ENCODE measurements around the gene GPATCH2. TPM values are rescaled to one million over a fixed set of nuclear protein-coding genes. Genes with fewer than 3 reads are reported as not detected.

GPATCH2 gene
- total RNA-seq, 1 experiment from 2014 or later = 17.2 TPM

DNA sequence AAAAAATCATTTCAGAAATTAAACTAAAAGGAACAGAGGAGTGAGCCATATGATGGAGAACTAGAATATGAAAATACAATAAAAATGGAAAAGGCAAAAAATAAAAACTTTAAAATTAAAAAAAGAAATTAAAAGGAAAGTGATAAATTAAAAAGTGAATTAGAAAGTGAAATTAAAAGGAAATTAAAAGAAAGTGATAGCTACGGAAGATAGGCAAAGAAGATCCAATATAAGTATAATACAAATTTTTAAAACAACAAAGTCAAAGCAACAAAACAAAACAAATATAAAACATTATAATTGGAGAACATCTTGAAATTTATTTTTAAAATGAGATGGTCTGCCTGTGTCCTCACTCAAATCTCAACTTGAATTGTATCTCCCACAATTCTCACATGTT is 165.8 kb downstream of the GPATCH2 start:
- H3K9ac ChIP-seq (ENCODE audit: low read length) = no peak overlapping the region
- no peaks in the 10 kb centered on the region for H3K27me3 ChIP-seq (ENCODE audit: low read length)
- H3K9me2 ChIP-seq (replicated peaks; ENCODE audit: low read length) = no peaks in the 10 kb centered on the region
- TF ChIP-seq EZH2phosphoT487 (IDR thresholded peaks at IDR 0.05; ENCODE audit: borderline replicate concordance, low read length) (no peak), EZH2 (IDR thresholded peaks at IDR 0.05; ENCODE audit: low read length, unreplicated experiment) (no peak)
- TF ChIP-seq, protein P1, sequence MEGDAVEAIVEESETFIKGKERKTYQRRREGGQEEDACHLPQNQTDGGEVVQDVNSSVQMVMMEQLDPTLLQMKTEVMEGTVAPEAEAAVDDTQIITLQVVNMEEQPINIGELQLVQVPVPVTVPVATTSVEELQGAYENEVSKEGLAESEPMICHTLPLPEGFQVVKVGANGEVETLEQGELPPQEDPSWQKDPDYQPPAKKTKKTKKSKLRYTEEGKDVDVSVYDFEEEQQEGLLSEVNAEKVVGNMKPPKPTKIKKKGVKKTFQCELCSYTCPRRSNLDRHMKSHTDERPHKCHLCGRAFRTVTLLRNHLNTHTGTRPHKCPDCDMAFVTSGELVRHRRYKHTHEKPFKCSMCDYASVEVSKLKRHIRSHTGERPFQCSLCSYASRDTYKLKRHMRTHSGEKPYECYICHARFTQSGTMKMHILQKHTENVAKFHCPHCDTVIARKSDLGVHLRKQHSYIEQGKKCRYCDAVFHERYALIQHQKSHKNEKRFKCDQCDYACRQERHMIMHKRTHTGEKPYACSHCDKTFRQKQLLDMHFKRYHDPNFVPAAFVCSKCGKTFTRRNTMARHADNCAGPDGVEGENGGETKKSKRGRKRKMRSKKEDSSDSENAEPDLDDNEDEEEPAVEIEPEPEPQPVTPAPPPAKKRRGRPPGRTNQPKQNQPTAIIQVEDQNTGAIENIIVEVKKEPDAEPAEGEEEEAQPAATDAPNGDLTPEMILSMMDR (conservative IDR thresholded peaks at IDR 0.05; ENCODE audit: low read depth, low read length) = no peak
- H3K4me2 ChIP-seq (ENCODE audit: low read length) = no peak overlapping the region
- H3K36me3 ChIP-seq (ENCODE audit: low read depth, low read length) = peaks cover 6% of the 10 kb centered on the region; the same call in 1 of the 2 replicates
- H3F3A ChIP-seq (ENCODE audit: low read length, unreplicated experiment) = no peaks in the 10 kb centered on the region
- CTCF ChIA-PET = no interaction called here
- ATAC-seq (no peak), DNase-seq (no peak)
- no TSS peak for BruUV-seq (replicated peaks)
- peaks cover 7% of the 10 kb centered on the region; the same call in 1 of the 2 replicates for H3K9me3 ChIP-seq (ENCODE audit: low read length)
- H3K27ac ChIP-seq (ENCODE audit: low read length) = no peak overlapping the region
- intact Hi-C loops (cut with micrococcal nuclease) = loop anchor here (5.0 kb wide), 1 partner anchor 53 kb away; no protein-coding TSS in a partner anchor
- POLR2A ChIA-PET (ENCODE audit: unreplicated experiment) = no interaction called here
- no peaks in the 10 kb centered on the region for H3K79me2 ChIP-seq (ENCODE audit: low read length)
- no peak overlapping the region for H2AFZ ChIP-seq (ENCODE audit: low read length)
- no peak overlapping the region for H3K4me3 ChIP-seq (ENCODE audit: low read length)
- no peaks in the 10 kb centered on the region for H4K20me1 ChIP-seq (ENCODE audit: low read length)
- peaks cover 10% of the 10 kb centered on the region for H3K4me1 ChIP-seq (ENCODE audit: insufficient read depth, low read length)

GRCh38 chr1:217462666-217463065 is 168.2 kb downstream of the GPATCH2 start:
- intact Hi-C loops (cut with micrococcal nuclease) = loop anchor here (2.0 kb wide), 1 partner anchor 16 kb away; no protein-coding TSS in a partner anchor
- BruUV-seq (replicated peaks) = no TSS peak
- peaks cover 7% of the 10 kb centered on the region; the same call in 1 of the 2 replicates for H3K9me3 ChIP-seq (ENCODE audit: low read length)
- H3K9me2 ChIP-seq (replicated peaks; ENCODE audit: low read length) = no peaks in the 10 kb centered on the region
- no peaks in the 10 kb centered on the region for H4K20me1 ChIP-seq (ENCODE audit: low read length)
- H3K27ac ChIP-seq (ENCODE audit: low read length) = no peak overlapping the region
- ATAC-seq (no peak), DNase-seq (no peak)
- peaks cover 6% of the 10 kb centered on the region; the same call in 1 of the 2 replicates for H3K36me3 ChIP-seq (ENCODE audit: low read depth, low read length)
- TF ChIP-seq, protein P1 (conservative IDR thresholded peaks at IDR 0.05; ENCODE audit: low read depth, low read length) = no peak
- TF ChIP-seq EZH2phosphoT487 (IDR thresholded peaks at IDR 0.05; ENCODE audit: borderline replicate concordance, low read length) = no peak
- no peak for TF ChIP-seq EZH2 (IDR thresholded peaks at IDR 0.05; ENCODE audit: low read length, unreplicated experiment)
- no peak overlapping the region for H3K9ac ChIP-seq (ENCODE audit: low read length)
- H3K4me3 ChIP-seq (ENCODE audit: low read length) = no peak overlapping the region
- ChIA-PET CTCF (no interaction called here), POLR2A (ENCODE audit: unreplicated experiment) (no interaction called here)
- H3K4me2 ChIP-seq (ENCODE audit: low read length) = 0 out of 2 replicates have a peak overlapping the region, but pooled peaks have one; percentile 8
- peaks cover 10% of the 10 kb centered on the region for H3K4me1 ChIP-seq (ENCODE audit: insufficient read depth, low read length)
- no peaks in the 10 kb centered on the region for H3K27me3 ChIP-seq (ENCODE audit: low read length)
- no peaks in the 10 kb centered on the region for H3K79me2 ChIP-seq (ENCODE audit: low read length)
- H3F3A ChIP-seq (ENCODE audit: low read length, unreplicated experiment) = no peaks in the 10 kb centered on the region
- no peak overlapping the region for H2AFZ ChIP-seq (ENCODE audit: low read length)

- TF ChIP-seq EZH2phosphoT487 (IDR thresholded peaks at IDR 0.05; ENCODE audit: borderline replicate concordance, low read length) (no peak), EZH2 (IDR thresholded peaks at IDR 0.05; ENCODE audit: low read length, unreplicated experiment) (no peak)
- TF ChIP-seq, protein P1 (conservative IDR thresholded peaks at IDR 0.05; ENCODE audit: low read depth, low read length) = no peak
- intact Hi-C loops (cut with micrococcal nuclease) = loop anchor here (2.0 kb wide), 1 partner anchor 17 kb away; no protein-coding TSS in a partner anchor
- DNase-seq (peak; percentile 39), ATAC-seq (peak; percentile 43)
- Histone ChIP-seq H3K27me3 (ENCODE audit: low read length) (no peaks in the 10 kb centered on the region), H3K4me2 (ENCODE audit: low read length) (peak overlapping the region; percentile 8; the same call in 1 of the 2 replicates), H3K9me3 (ENCODE audit: low read length) (peaks cover 7% of the 10 kb centered on the region; the same call in 1 of the 2 replicates), H4K20me1 (ENCODE audit: low read length) (no peaks in the 10 kb centered on the region), H3F3A (ENCODE audit: low read length, unreplicated experiment) (no peaks in the 10 kb centered on the region), H3K27ac (ENCODE audit: low read length) (no peak overlapping the region), H3K9me2 (replicated peaks; ENCODE audit: low read length) (no peaks in the 10 kb centered on the region), H3K36me3 (ENCODE audit: low read depth, low read length) (peaks cover 6% of the 10 kb centered on the region; the same call in 1 of the 2 replicates), H3K4me3 (ENCODE audit: low read length) (no peak overlapping the region), H2AFZ (ENCODE audit: low read length) (no peak overlapping the region), H3K4me1 (ENCODE audit: insufficient read depth, low read length) (peaks cover 10% of the 10 kb centered on the region), H3K79me2 (ENCODE audit: low read length) (no peaks in the 10 kb centered on the region), H3K9ac (ENCODE audit: low read length) (no peak overlapping the region)
- no TSS peak for BruUV-seq (replicated peaks)
- POLR2A ChIA-PET (ENCODE audit: unreplicated experiment) = interaction anchor here (0.7 kb wide), 1 partner anchor 105 kb away, joined by 6 read pairs; no protein-coding TSS in a partner anchor
- CTCF ChIA-PET = no interaction called here
These were observed 168.7 kb downstream of the GPATCH2 start for GRCh38 chr1:217462159-217462558.
